Stimulated activated CD4-positive, alpha-beta T cell treated with anti-CD3 and anti-CD28 coated beads, Interleukin-2, amount 100 ng/mL, for 4 hours (primary cell): ENCODE measurements around the gene KCNK4.

ENCODE experiments used
- DNase-seq: peaks from one replicate; pipeline ENCODE4 v3.0.0-alpha.2; 2020; ENCODE audit warnings: low read depth

The KCNK4 gene

DNA sequence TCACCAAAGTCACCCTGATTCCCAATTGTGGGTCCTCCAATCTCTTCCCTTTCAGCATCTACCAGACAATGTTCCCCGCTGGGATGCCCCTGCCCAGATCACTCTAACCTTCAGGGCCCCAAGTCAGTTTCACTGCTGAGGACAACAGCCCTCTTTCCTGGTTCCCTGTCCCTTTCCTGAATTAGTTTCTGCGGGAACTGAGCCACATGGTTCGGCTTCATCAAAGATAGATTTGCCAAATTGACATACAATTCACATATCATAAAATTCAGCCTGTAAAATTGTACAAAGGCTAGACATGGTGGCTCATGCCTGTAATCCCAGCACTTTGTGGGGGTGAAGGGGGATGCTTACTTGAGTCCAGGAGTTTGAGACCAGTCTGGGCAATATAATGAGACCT lies 36.9 kb downstream of the KCNK4 start:
- no peak for DNase-seq

GRCh38 chr11:64330888-64331287 lies 39.8 kb downstream of the KCNK4 start:
- no peak for DNase-seq

DNA sequence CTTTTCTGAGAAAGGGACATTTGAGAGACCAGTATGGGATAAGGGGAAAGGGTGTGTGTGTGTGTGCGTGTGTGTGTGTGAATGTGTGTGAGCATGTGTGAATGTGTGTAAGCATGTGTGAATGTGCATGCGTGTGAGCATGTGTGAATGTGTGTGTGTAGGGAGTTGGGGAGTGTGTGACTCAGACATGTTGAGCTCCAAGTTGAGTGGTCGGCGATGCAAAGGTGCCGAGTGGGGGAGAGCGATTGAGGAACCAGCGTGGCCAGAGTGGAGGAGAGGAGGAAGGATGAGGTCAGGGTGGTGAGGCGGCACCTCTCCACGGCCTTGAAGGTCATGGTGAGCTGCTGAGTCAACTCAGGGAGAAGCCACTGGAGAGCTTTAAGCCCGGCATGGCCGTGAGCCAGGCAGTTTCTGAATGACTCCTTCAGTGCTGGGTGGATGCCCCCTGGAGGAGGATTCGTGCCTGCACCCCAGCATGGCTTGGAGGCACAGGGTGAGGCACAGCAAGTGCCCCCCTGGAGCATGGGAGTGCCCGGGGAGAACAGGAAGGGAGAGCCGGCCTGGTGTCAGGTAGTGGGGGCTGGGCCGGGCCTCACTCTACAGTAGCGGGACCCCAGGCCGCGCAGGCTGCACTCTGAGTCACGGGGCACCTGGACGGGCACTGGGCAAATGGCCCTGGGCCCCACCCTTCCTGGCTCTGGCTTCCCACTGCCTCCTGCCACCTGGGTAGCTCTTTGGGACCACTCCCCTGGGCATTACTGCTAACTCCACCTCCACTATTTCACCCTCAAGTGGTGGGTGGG lies 40.7 kb downstream of the KCNK4 start:
- DNase-seq: peak; percentile 36

DNA sequence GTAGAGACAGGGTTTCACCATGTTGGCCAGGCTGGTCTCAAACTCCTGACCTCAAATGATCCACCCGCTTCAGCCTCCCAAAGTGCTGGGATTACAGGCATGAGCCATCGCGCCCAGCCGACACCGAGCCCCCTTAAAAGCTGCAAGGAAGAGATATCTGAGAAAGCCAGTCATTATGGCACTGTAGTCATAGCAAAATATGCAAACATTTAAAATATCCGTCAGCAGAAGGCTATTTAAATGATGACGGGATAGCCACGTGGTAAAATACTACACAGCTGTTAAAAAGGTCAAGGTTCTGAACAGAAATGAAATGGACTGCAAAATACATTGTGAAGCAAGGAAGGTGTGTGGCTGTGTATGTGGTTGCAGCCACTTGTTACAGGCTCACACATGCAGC lies 42.5 kb downstream of the KCNK4 start:
- no peak for DNase-seq

- no peak for DNase-seq
These were observed 43.9 kb downstream of the KCNK4 start for GRCh38 chr11:64334764-64335735.

- DNase-seq: no peak
These were observed 46.6 kb downstream of the KCNK4 start for GRCh38 chr11:64337538-64338249.

DNA sequence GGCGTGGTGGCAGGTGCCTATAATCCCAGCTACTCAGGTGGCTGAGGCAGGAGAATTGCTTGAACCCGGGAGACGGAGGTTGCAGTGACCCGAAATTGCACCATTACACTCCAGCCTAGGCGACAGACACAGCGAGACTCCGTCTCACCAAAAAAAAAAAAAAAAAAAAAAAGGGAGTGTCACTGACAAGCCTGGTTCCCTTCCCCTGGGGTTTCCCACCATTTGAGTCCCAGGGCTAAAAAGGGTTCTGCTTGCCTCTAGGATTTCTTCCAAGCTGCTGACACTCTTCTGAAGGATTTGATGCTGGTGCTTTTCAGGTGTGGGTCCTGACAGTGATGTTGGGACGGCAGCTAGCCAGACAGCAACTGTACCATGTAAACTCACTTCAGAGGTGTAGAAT lies 47.6 kb downstream of the KCNK4 start:
- DNase-seq: no peak

DNA sequence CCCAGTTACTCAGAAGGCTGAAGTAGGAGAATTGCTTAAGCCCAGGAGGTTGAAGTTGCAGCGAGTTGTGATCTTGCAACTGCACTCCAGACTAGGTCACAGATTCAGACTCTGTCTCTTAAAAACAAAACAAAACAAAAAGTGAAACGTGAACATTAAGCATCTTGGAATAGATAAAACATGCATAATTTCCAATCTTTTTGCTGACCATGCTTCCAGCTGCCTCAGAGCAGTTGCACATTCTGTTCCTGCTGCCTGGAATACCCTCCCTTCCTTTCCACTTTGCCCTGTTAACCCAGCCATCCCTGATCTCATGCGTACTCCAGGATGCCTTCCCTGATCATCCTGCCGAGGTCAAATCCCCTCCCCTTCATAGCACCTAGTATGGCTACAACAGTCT lies 48.2 kb downstream of the KCNK4 start:
- DNase-seq: no peak

DNA sequence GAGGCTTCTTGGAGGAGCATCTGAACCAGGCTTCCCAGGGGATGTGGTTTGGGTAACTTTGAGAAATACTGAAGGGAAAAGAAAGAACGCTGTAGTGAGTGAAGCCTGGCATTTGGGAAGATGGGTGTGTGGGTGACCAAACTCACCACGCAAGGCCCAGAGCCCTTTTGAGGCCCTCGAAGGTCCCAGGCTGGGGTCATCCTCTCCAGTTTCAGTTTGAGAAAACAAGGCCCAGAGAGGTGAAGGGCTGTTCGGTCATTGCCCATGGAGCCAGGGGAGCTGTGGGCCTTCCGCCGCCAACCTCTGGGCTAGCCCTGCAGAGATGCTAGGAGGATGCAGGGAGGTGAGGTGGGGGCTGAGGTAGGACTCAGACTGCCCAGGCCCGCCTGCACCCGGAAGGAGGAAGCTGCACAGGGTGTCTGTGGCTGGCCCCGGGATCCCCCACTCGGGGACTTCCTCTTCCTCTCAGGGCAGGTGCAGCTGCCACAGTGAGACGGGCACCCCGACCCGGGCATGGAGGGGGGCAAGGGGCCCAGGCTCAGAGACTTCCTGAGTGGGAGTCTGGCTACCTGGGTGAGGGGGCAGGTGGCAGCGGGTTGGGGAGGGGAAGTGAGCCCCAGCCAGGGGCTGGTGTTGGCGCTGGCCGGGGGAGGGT lies 48.8 kb downstream of the KCNK4 start, which contains the start of gene CCDC88B:
Gene CCDC88B, plus strand, starts transcription at position 451 of the 655 bp plus-strand sequence. Its CDS starts 63 bp downstream, at position 514.
- DNase-seq: peak; percentile 66

GRCh38 chr11:64340671-64341335 lies 49.7 kb downstream of the KCNK4 start:
- DNase-seq: peak; percentile 62

DNA sequence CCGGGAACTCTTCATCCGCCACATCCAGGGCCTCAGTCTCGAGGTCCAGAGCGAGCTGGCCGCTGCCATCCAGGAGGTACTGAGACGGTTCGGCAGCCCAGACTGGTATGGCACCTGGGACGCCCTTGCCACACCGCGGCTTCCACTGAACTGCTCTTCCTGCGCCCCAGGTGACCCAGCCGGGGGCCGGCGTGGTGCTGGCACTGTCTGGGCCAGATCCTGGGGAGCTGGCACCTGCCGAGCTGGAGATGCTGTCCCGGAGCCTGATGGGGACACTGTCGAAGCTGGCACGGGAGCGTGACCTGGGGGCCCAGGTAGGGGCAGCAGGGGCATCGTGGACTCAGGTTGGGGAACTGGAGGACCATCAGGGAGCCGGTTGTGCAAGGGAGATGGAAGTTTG lies 50.3 kb downstream of the KCNK4 start:
- no peak for DNase-seq

GRCh38 chr11:64341851-64342791 lies 51.0 kb downstream of the KCNK4 start:
- peak; percentile 82 for DNase-seq

DNA sequence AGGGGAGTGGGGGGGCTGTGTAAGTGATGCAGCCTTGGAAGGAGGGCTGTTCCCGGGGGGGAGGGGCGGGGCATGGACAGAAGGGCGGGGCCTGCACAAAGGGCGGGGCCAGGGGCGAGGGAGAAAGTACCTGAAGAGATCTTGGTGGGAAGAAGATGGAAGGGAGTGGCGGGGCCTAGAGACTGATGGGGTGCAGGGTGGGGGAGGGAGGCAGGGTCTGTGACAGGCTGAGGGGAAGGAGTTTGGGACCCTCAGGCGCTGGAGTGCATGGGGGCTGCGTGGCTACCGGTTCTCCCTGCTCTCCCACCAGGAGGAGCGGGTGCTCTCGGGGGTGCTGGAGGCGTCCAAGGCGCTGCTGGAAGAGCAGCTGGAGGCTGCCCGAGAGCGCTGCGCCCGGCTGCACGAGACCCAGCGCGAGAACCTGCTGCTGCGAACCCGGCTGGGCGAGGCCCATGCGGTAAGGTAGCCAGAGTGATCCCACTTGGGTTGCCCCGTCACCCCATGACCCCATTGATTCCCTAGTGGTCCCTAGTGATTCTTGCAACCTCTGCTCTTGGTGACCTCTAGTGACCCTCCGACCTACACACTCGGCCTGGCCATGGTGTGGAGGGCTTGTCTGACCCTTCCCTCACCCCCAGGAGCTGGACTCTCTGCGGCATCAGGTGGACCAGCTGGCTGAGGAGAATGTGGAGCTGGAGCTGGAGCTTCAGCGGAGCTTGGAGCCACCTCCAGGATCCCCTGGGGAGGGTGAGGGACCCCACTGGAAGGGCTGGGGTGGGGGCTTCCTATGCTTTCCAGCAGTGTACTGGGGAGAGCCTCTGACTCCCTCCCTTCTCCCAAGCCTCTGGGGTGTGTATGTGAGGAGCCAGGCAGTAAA lies 52.0 kb downstream of the KCNK4 start:
- DNase-seq: no peak

DNA sequence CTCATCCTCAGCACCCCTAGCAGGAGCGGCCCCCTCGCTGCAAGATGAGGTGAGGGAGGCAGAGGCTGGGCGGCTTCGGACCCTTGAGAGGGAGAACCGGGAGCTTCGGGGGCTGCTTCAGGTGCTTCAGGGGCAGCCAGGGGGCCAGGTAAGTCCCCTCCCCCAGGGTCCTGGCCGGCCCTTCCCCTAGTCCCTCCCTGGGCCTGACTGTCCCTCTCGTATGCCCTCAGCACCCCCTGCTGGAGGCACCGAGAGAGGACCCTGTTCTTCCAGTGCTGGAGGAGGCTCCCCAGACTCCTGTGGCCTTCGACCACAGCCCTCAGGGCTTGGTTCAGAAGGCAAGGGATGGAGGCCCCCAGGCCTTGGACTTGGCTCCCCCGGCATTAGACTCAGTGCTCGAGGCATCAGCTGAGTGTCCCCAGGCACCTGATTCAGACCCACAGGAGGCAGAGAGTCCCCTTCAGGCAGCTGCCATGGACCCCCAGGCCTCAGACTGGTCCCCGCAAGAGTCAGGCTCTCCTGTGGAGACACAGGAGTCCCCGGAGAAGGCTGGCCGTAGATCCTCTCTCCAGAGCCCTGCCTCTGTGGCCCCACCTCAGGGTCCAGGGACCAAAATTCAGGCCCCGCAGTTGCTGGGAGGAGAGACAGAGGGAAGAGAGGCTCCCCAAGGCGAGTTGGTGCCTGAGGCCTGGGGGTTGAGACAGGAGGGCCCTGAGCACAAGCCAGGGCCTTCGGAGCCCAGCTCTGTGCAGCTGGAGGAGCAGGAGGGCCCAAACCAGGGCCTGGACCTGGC lies 52.9 kb downstream of the KCNK4 start:
- no peak for DNase-seq

DNA sequence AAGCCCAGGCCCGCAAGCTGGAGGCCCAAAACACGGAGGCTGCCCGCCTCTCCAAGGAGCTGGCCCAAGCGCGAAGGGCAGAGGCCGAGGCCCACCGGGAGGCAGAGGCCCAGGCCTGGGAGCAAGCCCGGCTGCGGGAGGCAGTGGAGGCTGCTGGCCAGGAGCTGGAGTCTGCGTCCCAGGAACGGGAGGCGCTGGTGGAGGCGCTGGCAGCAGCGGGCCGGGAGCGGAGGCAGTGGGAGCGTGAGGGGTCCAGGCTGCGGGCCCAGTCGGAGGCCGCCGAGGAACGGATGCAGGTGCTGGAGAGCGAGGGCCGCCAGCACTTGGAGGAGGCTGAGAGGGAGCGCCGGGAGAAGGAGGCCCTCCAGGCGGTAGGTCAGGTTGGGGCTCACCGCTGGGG lies 53.7 kb downstream of the KCNK4 start:
- no peak for DNase-seq

DNA sequence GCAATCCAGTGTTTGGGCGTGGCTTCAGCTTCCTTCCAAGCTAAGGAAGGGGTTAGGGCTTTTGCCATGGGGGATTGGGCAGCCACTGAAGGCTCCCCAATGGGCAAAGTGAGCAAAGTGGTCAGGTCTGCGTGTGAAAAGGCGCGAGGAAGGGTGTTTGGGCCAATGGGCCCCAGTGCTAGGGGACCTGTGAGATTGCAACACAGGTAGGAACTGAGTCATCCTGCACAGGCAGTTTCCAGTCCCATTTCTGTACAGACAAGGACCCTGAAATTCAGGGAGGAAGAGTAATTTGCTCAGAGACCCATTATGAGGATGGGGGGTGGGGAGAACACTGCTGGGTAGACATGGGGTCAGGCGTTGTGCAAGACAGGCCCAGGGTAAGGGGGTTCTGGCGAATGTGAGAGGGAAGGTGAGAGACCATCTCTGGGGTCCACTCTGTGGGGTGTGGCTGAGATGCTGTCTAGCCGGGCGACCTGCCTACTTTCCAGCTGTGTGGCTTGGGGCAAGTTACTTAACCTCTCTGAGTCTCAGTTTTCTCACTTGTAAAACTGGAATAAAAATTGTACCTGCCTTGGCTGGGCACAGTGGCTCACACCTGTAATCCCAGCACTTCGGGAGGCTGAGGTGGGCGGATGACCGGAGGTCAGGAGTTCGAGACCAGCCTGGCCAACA lies 56.2 kb downstream of the KCNK4 start:
- no peak for DNase-seq

DNA sequence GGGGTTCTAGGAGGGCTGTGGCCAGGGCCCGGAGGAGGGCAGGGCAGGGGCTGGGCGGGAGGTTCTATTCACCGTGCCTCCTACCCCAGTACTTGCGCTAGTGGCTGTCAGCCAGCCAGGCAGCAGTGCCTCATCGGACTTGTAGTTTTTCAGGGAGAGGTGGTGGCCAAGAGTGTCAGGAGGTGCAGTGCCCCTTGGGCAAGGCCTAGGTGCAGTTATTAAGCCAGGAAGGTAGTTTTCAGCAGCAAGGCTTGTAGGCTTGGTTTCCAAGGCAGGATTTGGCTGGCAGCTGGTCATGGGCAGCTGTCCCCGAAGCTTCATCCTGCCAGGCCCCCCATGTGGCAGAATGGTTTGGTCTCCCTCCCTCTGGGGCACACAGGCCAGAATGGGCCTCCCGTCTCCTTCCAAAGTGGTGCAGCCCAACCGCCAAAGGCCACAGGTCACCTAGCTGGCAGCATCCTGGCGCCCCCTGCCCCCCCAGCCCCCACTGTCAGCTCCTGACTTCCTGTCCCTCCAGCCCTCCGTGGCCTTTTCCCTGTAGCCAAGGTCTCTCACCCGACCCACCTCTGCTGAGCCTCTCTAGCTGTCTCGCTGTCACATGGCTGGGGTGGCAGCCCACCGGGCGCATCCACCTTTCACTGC lies 57.4 kb downstream of the KCNK4 start:
- no peak for DNase-seq
